Measurements from ENCODE around the gene CERS6.
A peak's percentile ranks its signal among the peaks of the same experiment; 100 is the strongest.

Gene CERS6

GRCh38 chr2:168574856-168575630, 119.0 kb downstream of the CERS6 start:
- DNase-seq: peak; percentile 12

GRCh38 chr2:168577885-168578284, 121.8 kb downstream of the CERS6 start:
- no peak for DNase-seq

GRCh38 chr2:168583064-168583709, 127.1 kb downstream of the CERS6 start:
- no peak for DNase-seq

- DNase-seq: peak; percentile 32
Observed at GRCh38 chr2:168583710-168584521, 127.8 kb downstream of the CERS6 start.

GRCh38 chr2:168584911-168585310, 128.8 kb downstream of the CERS6 start:
- DNase-seq: no peak

- no peak for DNase-seq
Observed at GRCh38 chr2:168585700-168586099, 129.6 kb downstream of the CERS6 start.

- no peak for DNase-seq
Observed at GRCh38 chr2:168587307-168587706, 131.2 kb downstream of the CERS6 start.

GRCh38 chr2:168589236-168590211, 133.5 kb downstream of the CERS6 start:
- DNase-seq: no peak

- no peak for DNase-seq
Observed at GRCh38 chr2:168592181-168592831, 136.2 kb downstream of the CERS6 start.

- no peak for DNase-seq
Observed at GRCh38 chr2:168593713-168594112, 137.6 kb downstream of the CERS6 start.

GRCh38 chr2:168594778-168595177, 138.7 kb downstream of the CERS6 start:
- DNase-seq: no peak

GRCh38 chr2:168596881-168597655, 141.0 kb downstream of the CERS6 start:
- DNase-seq: no peak

- no peak for DNase-seq
Observed at GRCh38 chr2:168599738-168600137, 143.7 kb downstream of the CERS6 start.

GRCh38 chr2:168600949-168601348, 144.9 kb downstream of the CERS6 start:
- no peak for DNase-seq

GRCh38 chr2:168601741-168602140, 145.7 kb downstream of the CERS6 start:
- no peak for DNase-seq

GRCh38 chr2:168602379-168602778, 146.3 kb downstream of the CERS6 start:
- DNase-seq: no peak

- DNase-seq: no peak
Observed at GRCh38 chr2:168602846-168603401, 146.9 kb downstream of the CERS6 start.

- no peak for DNase-seq
Observed at GRCh38 chr2:168603439-168603961, 147.4 kb downstream of the CERS6 start.

- no peak for DNase-seq
Observed at GRCh38 chr2:168604252-168604651, 148.2 kb downstream of the CERS6 start.

GRCh38 chr2:168607992-168608391, 151.9 kb downstream of the CERS6 start:
- no peak for DNase-seq
